ENCODE data around the gene LAMA2. TPM values are rescaled to one million over a fixed set of nuclear protein-coding genes. Genes with fewer than 3 reads are reported as not detected.
"Not testable (repeated sequence)": the region's sequence is repeated elsewhere in the genome, so short reads cannot be mapped to it uniquely, and the experiment has no call there.

LAMA2 gene
- total and polyA plus RNA-seq, 2 experiments from 2014 or later, result 0.91 to 6.4 TPM

- H2AFZ ChIP-seq; H3K4me3 Mint-ChIP-seq; ATAC-seq; H3K27ac ChIP-seq (ENCODE audit: low read depth); H3F3A ChIP-seq (replicated peaks; ENCODE audit: low read depth); H3K4me3 ChIP-seq; H3K9me3 Mint-ChIP-seq; H3K4me1 ChIP-seq (ENCODE audit: insufficient read depth); H3K4me2 ChIP-seq; H3K4me1 Mint-ChIP-seq; H3K27ac Mint-ChIP-seq; H3K27me3 ChIP-seq (ENCODE audit: insufficient read depth); H4K20me1 ChIP-seq (replicated peaks; ENCODE audit: insufficient read depth); H3K36me3 ChIP-seq (ENCODE audit: insufficient read depth); H3K9me2 ChIP-seq (ENCODE audit: insufficient read depth); DNase-seq (ENCODE audit: low spot score); H3K36me3 Mint-ChIP-seq (ENCODE audit: low read depth); H3K79me2 ChIP-seq (replicated peaks; ENCODE audit: insufficient read depth); H3K27me3 Mint-ChIP-seq (ENCODE audit: insufficient read depth, low read depth, poor library complexity): not testable (repeated sequence)
Measured at GRCh38 chr6:129053143-129053542, 170.2 kb downstream of the LAMA2 start.

GRCh38 chr6:129055796-129056195 lies 172.9 kb downstream of the LAMA2 start:
- Histone ChIP-seq H3K27ac (ENCODE audit: low read depth) (no peak overlapping the region), H3K36me3 (ENCODE audit: insufficient read depth) (no peaks in the 10 kb centered on the region), H3K79me2 (replicated peaks; ENCODE audit: insufficient read depth) (no peaks in the 10 kb centered on the region), H3K27me3 (ENCODE audit: insufficient read depth) (no peaks in the 10 kb centered on the region), H3K4me1 (ENCODE audit: insufficient read depth) (no peaks in the 10 kb centered on the region; the same call in 1 of the 2 replicates), H3K9me2 (ENCODE audit: insufficient read depth) (no peaks in the 10 kb centered on the region), H3K4me2 (no peak overlapping the region), H3K4me3 (no peak overlapping the region), H4K20me1 (replicated peaks; ENCODE audit: insufficient read depth) (no peaks in the 10 kb centered on the region; the same call in 1 of the 2 replicates), H3F3A (replicated peaks; ENCODE audit: low read depth) (no peaks in the 10 kb centered on the region), H2AFZ (no peak overlapping the region)
- peaks cover 2% of the 10 kb centered on the region for H3K27me3 Mint-ChIP-seq (ENCODE audit: insufficient read depth, low read depth, poor library complexity)
- no peaks in the 10 kb centered on the region; the same call in 2 of the 3 replicates for H3K4me1 Mint-ChIP-seq
- no peak overlapping the region for H3K4me3 Mint-ChIP-seq
- H3K27ac Mint-ChIP-seq, result no peak overlapping the region
- no peaks in the 10 kb centered on the region for H3K36me3 Mint-ChIP-seq (ENCODE audit: low read depth)
- no peak for DNase-seq (ENCODE audit: low spot score)
- no peak for ATAC-seq
- no peaks in the 10 kb centered on the region for H3K9me3 Mint-ChIP-seq
- TF ChIP-seq CTCF (conservative IDR thresholded peaks at IDR 0.05; ENCODE audit: low read depth in 2 of 2) (no peak), JUNB (IDR thresholded peaks at IDR 0.05; ENCODE audit: unreplicated experiment) (no peak), EZH2phosphoT487 (IDR thresholded peaks at IDR 0.05; ENCODE audit: unreplicated experiment) (no peak), ZNF114 (CRISPR knock-in tag; IDR thresholded peaks at IDR 0.05) (no peak), POLR2AphosphoS5 (IDR thresholded peaks at IDR 0.05; ENCODE audit: low read depth) (no peak), NANOG (IDR thresholded peaks at IDR 0.05; ENCODE audit: borderline replicate concordance) (no peak), STAT1 (IDR thresholded peaks at IDR 0.05; ENCODE audit: unreplicated experiment) (no peak), ZNF331 (CRISPR knock-in tag; IDR thresholded peaks at IDR 0.05; ENCODE audit: low read depth) (no peak), ETS1 (IDR thresholded peaks at IDR 0.05) (no peak)
- TF ChIP-seq, protein P1, sequence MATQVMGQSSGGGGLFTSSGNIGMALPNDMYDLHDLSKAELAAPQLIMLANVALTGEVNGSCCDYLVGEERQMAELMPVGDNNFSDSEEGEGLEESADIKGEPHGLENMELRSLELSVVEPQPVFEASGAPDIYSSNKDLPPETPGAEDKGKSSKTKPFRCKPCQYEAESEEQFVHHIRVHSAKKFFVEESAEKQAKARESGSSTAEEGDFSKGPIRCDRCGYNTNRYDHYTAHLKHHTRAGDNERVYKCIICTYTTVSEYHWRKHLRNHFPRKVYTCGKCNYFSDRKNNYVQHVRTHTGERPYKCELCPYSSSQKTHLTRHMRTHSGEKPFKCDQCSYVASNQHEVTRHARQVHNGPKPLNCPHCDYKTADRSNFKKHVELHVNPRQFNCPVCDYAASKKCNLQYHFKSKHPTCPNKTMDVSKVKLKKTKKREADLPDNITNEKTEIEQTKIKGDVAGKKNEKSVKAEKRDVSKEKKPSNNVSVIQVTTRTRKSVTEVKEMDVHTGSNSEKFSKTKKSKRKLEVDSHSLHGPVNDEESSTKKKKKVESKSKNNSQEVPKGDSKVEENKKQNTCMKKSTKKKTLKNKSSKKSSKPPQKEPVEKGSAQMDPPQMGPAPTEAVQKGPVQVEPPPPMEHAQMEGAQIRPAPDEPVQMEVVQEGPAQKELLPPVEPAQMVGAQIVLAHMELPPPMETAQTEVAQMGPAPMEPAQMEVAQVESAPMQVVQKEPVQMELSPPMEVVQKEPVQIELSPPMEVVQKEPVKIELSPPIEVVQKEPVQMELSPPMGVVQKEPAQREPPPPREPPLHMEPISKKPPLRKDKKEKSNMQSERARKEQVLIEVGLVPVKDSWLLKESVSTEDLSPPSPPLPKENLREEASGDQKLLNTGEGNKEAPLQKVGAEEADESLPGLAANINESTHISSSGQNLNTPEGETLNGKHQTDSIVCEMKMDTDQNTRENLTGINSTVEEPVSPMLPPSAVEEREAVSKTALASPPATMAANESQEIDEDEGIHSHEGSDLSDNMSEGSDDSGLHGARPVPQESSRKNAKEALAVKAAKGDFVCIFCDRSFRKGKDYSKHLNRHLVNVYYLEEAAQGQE (IDR thresholded peaks at IDR 0.05; ENCODE audit: unreplicated experiment), result no peak
